ENCODE data around the gene SHH. TPM values are rescaled to one million over a fixed set of nuclear protein-coding genes. Genes with fewer than 3 reads are reported as not detected.
"Not testable (repeated sequence)": the region's sequence is repeated elsewhere in the genome, so short reads cannot be mapped to it uniquely, and the experiment has no call there.

Gene SHH
- total RNA-seq, 1 donor from 2014 or later: 28.3 TPM

GRCh38 chr7:155820788-155821187, 8.5 kb upstream of the SHH start:
- no peak for TF ChIP-seq CTCF (conservative IDR thresholded peaks at IDR 0.05)
- no peaks in the 10 kb centered on the region for H3K36me3 Mint-ChIP-seq
- DNase-seq (ENCODE audit: extremely low spot score, unreplicated experiment): no peak
- H3K4me3 Mint-ChIP-seq: no peak overlapping the region
- peaks cover 68% of the 10 kb centered on the region for H3K27me3 Mint-ChIP-seq
- H3K4me1 Mint-ChIP-seq (ENCODE audit: unreplicated experiment): no peaks in the 10 kb centered on the region
- H3K9me3 Mint-ChIP-seq: no peaks in the 10 kb centered on the region
- H3K27ac Mint-ChIP-seq: no peak overlapping the region

- no peak for DNase-seq (ENCODE audit: extremely low spot score, unreplicated experiment)
- H3K4me1 Mint-ChIP-seq (ENCODE audit: unreplicated experiment): peaks cover 5% of the 10 kb centered on the region
- TF ChIP-seq CTCF (conservative IDR thresholded peaks at IDR 0.05): no peak
- no peaks in the 10 kb centered on the region for H3K9me3 Mint-ChIP-seq
- no peaks in the 10 kb centered on the region for H3K36me3 Mint-ChIP-seq
- peaks cover 70% of the 10 kb centered on the region for H3K27me3 Mint-ChIP-seq
- no peak overlapping the region for H3K27ac Mint-ChIP-seq
- no peak overlapping the region for H3K4me3 Mint-ChIP-seq
These were observed 8.0 kb upstream of the SHH start for GRCh38 chr7:155820246-155820645.

GRCh38 chr7:155819186-155819585, 6.9 kb upstream of the SHH start:
- DNase-seq (ENCODE audit: extremely low spot score, unreplicated experiment): no peak
- Mint-ChIP-seq H3K9me3 (no peaks in the 10 kb centered on the region), H3K36me3 (no peaks in the 10 kb centered on the region), H3K27ac (no peak overlapping the region), H3K4me3 (no peak overlapping the region), H3K4me1 (ENCODE audit: unreplicated experiment) (peaks cover 5% of the 10 kb centered on the region), H3K27me3 (peaks cover 66% of the 10 kb centered on the region)
- TF ChIP-seq CTCF (conservative IDR thresholded peaks at IDR 0.05): no peak

GRCh38 chr7:155818820-155819168, 6.5 kb upstream of the SHH start:
- no peak for TF ChIP-seq CTCF (conservative IDR thresholded peaks at IDR 0.05)
- H3K27ac Mint-ChIP-seq: no peak overlapping the region
- no peaks in the 10 kb centered on the region for H3K36me3 Mint-ChIP-seq
- H3K9me3 Mint-ChIP-seq: no peaks in the 10 kb centered on the region
- peaks cover 5% of the 10 kb centered on the region for H3K4me1 Mint-ChIP-seq (ENCODE audit: unreplicated experiment)
- H3K27me3 Mint-ChIP-seq: peaks cover 67% of the 10 kb centered on the region
- H3K4me3 Mint-ChIP-seq: no peak overlapping the region
- DNase-seq (ENCODE audit: extremely low spot score, unreplicated experiment): no peak

- no peak for DNase-seq (ENCODE audit: extremely low spot score, unreplicated experiment)
- Mint-ChIP-seq H3K9me3 (no peaks in the 10 kb centered on the region), H3K27ac (no peak overlapping the region), H3K36me3 (no peaks in the 10 kb centered on the region), H3K27me3 (peaks cover 67% of the 10 kb centered on the region), H3K4me1 (ENCODE audit: unreplicated experiment) (peaks cover 5% of the 10 kb centered on the region), H3K4me3 (no peak overlapping the region)
- TF ChIP-seq CTCF (conservative IDR thresholded peaks at IDR 0.05): no peak
These were observed 6.0 kb upstream of the SHH start for GRCh38 chr7:155818154-155818819.

- peaks cover 67% of the 10 kb centered on the region for H3K27me3 Mint-ChIP-seq
- not testable (repeated sequence) for DNase-seq (ENCODE audit: extremely low spot score, unreplicated experiment); H3K4me3 Mint-ChIP-seq; H3K4me1 Mint-ChIP-seq (ENCODE audit: unreplicated experiment); H3K9me3 Mint-ChIP-seq; H3K27ac Mint-ChIP-seq; H3K36me3 Mint-ChIP-seq
These were observed 5.3 kb upstream of the SHH start for GRCh38 chr7:155817515-155817914.

All from type B pancreatic cell (in vitro differentiated cells).